ENCODE measurements around the gene TMEM11.
A peak's percentile ranks its signal among the peaks of the same experiment; 100 is the strongest.

Gene TMEM11, protein sequence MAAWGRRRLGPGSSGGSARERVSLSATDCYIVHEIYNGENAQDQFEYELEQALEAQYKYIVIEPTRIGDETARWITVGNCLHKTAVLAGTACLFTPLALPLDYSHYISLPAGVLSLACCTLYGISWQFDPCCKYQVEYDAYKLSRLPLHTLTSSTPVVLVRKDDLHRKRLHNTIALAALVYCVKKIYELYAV

DNA sequence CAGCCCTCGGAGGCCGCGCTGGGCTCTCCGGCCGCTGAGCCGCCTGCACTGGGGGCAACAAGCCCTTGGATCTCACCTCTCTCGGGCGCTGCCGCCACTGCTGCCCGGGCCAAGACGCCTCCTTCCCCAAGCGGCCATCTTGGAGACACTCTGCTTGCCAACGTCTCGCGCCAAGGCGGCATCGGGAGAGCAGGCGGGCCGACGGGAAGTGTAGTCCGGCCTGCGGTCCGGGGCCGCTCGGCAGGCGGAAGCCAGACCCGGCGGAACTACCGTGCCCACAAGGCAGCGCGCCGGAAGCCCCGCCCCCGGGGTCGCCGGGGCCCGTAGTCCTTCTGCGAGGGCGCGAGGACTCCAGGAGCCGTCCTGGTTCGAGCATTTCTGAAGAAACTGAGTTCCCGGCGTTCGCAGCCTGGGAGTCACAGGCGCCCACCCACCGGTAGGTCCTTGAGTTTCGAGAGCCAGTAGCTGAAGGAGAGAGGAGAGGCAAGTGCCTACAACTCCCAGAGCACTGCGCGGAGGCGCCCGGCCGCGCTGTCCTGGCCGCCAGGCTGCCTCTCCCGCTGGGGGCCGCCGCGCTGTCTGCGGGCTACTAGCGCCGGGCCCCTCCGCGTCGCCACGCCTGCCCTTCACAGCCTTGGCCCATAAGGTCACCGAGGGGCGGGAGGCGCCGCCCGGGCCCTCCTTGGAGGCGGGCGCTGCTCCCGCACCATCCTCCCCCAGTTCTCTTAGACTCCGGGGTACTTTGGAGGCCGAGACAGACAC, at the start of gene TMEM11:
TMEM11 (minus strand) TSS at position 147 of the 762 bp plus-strand sequence; CDS start at position 138, 9 bp downstream.
- TF ChIP-seq, protein P1, sequence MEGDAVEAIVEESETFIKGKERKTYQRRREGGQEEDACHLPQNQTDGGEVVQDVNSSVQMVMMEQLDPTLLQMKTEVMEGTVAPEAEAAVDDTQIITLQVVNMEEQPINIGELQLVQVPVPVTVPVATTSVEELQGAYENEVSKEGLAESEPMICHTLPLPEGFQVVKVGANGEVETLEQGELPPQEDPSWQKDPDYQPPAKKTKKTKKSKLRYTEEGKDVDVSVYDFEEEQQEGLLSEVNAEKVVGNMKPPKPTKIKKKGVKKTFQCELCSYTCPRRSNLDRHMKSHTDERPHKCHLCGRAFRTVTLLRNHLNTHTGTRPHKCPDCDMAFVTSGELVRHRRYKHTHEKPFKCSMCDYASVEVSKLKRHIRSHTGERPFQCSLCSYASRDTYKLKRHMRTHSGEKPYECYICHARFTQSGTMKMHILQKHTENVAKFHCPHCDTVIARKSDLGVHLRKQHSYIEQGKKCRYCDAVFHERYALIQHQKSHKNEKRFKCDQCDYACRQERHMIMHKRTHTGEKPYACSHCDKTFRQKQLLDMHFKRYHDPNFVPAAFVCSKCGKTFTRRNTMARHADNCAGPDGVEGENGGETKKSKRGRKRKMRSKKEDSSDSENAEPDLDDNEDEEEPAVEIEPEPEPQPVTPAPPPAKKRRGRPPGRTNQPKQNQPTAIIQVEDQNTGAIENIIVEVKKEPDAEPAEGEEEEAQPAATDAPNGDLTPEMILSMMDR (IDR thresholded peaks at IDR 0.05; ENCODE audit: borderline replicate concordance, insufficient read depth, low read depth, low read length) = no peak
- H3K4me3 ChIP-seq (ENCODE audit: low read depth, low read length) = peak within 1 kb of the TSS; percentile 100

DNA sequence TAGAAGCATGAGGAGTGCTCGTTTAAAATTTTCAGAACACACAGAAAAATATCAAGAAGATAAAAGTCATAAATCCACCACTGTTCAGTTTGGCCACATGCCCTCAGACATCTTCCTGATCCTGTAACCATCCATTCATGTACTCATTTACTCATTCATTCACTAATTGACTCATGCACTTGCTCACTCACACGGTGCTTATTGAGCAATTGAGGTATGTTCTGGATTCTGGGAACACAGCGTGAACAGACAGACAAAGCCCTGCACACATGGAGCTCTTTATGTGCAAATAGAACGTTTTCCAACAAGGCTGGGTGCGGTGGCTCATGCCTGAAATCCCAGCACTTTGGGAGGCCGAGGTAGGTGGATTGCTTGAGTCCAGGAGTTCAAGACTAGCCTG, 49.4 kb upstream of the TMEM11 start:
- TF ChIP-seq, protein P1 (IDR thresholded peaks at IDR 0.05; ENCODE audit: borderline replicate concordance, insufficient read depth, low read depth, low read length) = no peak
- H3K4me3 ChIP-seq (ENCODE audit: low read depth, low read length) = no peak overlapping the region

DNA sequence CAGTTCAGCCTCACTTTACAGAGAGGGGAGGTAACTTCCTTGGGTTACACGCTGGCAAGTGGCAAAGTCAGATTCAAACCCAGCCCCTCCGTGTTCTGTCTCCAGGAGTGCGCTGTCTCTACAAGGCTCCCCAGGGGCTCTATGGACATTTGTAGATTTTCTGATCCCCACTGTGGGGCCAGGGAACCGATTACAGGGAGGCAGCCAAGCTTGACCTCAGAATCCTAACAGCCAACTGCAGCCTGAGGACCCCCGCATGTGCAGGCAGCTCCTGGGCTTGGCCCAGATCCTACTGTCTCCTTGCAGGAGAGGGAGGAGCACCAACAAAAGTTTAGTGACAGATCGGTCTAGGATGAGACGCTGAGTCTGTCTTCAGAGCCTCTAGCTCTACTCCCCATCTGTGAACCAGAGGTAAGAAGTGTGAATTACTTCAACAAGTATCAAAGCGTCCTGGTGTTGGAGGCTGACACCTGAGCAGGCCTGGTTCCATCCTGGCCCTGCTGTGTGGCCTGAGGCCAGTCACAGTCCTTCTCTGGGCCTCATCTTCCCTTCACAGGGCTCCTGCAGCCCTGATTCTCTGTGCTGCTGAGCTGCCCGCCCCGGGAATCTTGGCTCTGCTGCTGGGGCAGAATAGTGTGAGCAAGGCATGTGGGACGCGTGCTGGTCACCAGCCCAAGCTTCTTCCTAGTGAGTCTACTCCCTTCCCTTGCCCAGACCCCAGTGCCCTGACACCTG, 48.5 kb upstream of the TMEM11 start:
- H3K4me3 ChIP-seq (ENCODE audit: low read depth, low read length) = no peak overlapping the region
- TF ChIP-seq, protein P1 (IDR thresholded peaks at IDR 0.05; ENCODE audit: borderline replicate concordance, insufficient read depth, low read depth, low read length) = no peak

DNA sequence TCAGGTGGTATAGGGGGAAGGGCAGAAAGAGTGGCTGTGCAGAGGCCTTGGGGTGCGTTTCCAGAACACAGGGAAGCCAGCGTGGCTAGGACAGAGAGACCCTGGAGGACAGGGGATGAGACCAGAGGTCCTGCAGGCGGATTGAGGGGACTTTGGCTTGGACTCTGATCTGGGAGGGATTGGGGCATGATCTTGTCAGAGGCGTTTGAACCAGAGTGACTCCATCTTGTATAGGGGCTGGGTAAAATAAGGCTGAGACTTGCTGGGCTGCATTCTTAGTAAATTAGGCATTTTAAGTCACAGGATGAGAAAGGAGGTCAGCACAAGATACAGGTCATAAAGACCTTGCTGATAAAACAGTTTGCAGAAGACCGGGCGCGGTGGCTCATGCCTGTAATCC, 44.6 kb upstream of the TMEM11 start:
- H3K4me3 ChIP-seq (ENCODE audit: low read depth, low read length) = no peak overlapping the region
- TF ChIP-seq, protein P1 (IDR thresholded peaks at IDR 0.05; ENCODE audit: borderline replicate concordance, insufficient read depth, low read depth, low read length) = no peak

DNA sequence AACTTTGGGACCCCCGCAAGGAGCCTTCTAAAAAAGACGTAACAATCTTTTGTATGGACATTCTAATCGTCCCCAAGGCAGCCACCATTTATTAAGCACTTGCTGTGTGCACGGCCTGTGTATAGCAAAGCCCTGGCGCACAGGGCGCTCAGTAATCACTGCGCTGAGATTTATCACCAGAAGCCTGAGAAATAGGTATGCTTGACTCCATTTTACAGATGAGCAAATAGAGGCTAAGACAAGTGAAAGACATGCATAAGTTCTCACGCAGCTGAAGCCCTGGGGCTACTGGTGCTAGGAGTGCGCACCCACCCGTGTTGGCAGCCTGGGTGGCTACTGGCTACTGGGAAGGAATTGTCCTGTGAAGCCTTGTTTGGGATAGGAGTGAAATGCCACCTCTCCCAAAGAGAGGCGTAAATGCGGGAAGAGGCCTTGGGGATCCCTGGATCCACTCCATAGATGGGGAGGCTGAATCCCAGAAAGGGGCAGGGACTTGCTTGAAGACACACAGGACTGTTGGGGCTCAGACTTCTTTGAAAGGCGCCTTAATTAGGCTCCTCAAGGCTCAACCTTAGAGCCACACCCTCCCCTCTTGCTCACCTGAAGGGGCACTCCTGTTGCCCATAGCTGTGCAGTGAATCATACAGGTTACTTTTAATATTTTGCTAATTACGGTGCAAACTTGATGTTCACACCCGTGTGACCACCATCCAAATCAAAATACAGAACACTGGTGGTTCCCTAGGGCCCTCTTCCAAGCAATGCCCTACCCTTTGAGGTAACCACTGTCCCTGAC, 39.9 kb upstream of the TMEM11 start:
- peak overlapping the region; percentile 45 for H3K4me3 ChIP-seq (ENCODE audit: low read depth, low read length)
- TF ChIP-seq, protein P1 (IDR thresholded peaks at IDR 0.05; ENCODE audit: borderline replicate concordance, insufficient read depth, low read depth, low read length) = no peak

DNA sequence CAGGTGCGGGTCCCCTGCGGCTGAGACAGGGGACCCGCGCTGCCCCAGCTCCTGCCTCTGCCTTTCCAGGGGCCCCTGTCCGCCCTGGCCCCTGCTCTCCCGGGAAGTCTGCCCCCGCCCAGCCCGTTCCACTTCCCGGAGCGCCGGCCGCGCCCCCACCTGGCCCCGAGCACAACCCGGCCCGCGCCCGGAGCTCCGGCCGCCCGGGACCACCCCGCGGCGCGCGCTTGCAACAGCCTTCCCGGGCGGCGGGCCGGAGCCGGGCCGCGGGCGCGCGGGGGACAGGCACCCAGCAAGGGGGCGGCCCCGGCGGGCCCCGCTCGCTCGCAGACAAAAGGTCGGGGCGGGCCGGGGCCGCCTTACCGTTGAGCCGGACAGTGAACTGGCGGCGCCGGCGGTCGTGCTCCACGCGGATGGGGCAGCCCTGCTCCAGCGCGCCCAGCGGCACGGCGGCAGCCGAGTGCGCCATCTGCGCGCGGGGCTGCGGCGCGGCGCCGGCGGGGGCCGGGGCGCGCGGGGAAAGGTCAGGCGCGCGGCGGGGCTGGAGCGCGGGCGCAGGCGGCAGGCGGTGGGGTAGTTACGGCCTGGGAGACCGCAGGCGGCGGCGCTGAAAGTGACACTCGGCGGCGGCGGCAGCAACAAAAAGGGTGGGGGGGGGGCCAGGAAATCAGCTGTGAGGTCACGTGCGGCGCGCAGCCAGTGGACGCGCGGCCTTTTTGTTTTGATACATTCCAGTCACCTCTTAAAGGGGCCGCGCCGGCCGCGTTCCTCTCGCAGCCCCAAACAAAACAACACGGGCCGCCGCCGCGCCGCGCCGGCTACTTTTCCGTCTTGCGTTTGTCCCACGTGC, 39.1 kb upstream of the TMEM11 start, which contains the start of gene NATD1:
NATD1 (minus strand) TSS at position 615 of the 850 bp plus-strand sequence; CDS start at position 469, 146 bp downstream.
- H3K4me3 ChIP-seq (ENCODE audit: low read depth, low read length) = peak within 1 kb of the TSS; percentile 45
- TF ChIP-seq, protein P1 (IDR thresholded peaks at IDR 0.05; ENCODE audit: borderline replicate concordance, insufficient read depth, low read depth, low read length) = no peak
